Stimulated activated memory B cell treated with anti-CD40 and anti-IgM and Interleukin-4, amounts not matched to agents 10 μg/mL and 1 μg/mL and 100 μg/mL, for 72 hours (primary cell): ENCODE results near the gene HIBCH.
"Not testable (repeated sequence)": the region's sequence is repeated elsewhere in the genome, so short reads cannot be mapped to it uniquely, and the experiment has no call there.

Source experiments
- ATAC-seq: fragments of 150-1000 bp; cut with Tn5 transposase; 2 replicates; pipeline ENCODE4 v1.10.0; 2021
- H3K27ac Mint-ChIP-seq: one replicate; pipeline ENCODE4 v1.8.0; 2022; ENCODE audit warnings: mild to moderate bottlenecking, mixed read lengths
- H3K27me3 Mint-ChIP-seq: one replicate; pipeline ENCODE4 v1.8.0; 2022; ENCODE audit warnings: mixed read lengths
- H3K36me3 Mint-ChIP-seq: one replicate; pipeline ENCODE4 v1.8.0; 2022; ENCODE audit warnings: mixed read lengths
- H3K4me1 Mint-ChIP-seq: one replicate; pipeline ENCODE4 v1.8.0; 2022; ENCODE audit warnings: mixed read lengths
- H3K4me3 Mint-ChIP-seq: one replicate; pipeline ENCODE4 v1.8.0; 2022; ENCODE audit warnings: mild to moderate bottlenecking, moderate library complexity, mixed read lengths
- H3K9me3 Mint-ChIP-seq: one replicate; pipeline ENCODE4 v1.8.0; 2022; ENCODE audit warnings: mixed read lengths

The HIBCH gene

DNA sequence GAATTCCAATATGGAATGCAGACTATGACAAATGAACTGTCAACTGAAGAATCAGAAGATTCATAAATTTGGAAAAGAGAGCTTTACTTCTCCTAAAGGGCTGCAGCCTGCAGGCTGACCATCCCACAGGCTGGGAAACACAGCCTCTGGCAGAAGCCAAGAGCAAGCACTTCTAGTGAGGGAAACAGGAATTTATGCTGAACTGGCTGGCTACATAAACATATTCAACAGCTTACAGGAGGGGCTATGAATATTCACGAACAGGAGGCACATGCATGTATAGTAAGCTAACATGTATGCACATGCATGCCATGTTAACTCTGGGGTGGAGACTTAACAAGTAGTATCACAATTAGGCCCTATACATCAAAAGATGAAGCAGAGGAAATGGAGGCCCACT is 17.6 kb downstream of the HIBCH start:
- H3K4me3 Mint-ChIP-seq: no peak overlapping the region
- peaks cover 10% of the 10 kb centered on the region for H3K9me3 Mint-ChIP-seq
- no peaks in the 10 kb centered on the region for H3K27me3 Mint-ChIP-seq
- ATAC-seq: no peak
- peaks cover 69% of the 10 kb centered on the region for H3K36me3 Mint-ChIP-seq
- H3K4me1 Mint-ChIP-seq: peaks cover 17% of the 10 kb centered on the region
- no peak overlapping the region for H3K27ac Mint-ChIP-seq

DNA sequence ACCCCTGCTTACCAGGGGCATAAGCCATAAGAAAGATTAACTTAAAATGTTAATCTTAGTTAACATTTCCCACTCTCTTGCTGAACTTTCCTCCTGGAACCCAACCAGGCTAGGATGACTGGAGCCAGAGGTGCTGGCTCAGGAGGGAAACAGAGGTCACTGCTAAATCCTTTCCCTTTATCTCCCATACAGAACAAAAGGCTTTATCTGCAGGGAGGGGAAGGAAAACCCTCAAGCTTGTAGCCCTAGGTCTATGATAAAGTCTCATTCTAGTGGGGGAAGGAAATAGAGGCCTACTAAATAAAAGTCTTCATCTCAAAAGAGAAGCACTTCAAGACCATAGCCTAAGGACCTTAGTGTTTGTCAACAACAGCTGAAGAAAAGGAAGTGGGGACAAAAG is 18.6 kb downstream of the HIBCH start:
- H3K4me1 Mint-ChIP-seq: peaks cover 12% of the 10 kb centered on the region
- ATAC-seq: no peak
- H3K9me3 Mint-ChIP-seq: peaks cover 10% of the 10 kb centered on the region
- H3K27me3 Mint-ChIP-seq: no peaks in the 10 kb centered on the region
- peaks cover 69% of the 10 kb centered on the region for H3K36me3 Mint-ChIP-seq
- peak overlapping the region; percentile 11 for H3K27ac Mint-ChIP-seq
- no peak overlapping the region for H3K4me3 Mint-ChIP-seq

DNA sequence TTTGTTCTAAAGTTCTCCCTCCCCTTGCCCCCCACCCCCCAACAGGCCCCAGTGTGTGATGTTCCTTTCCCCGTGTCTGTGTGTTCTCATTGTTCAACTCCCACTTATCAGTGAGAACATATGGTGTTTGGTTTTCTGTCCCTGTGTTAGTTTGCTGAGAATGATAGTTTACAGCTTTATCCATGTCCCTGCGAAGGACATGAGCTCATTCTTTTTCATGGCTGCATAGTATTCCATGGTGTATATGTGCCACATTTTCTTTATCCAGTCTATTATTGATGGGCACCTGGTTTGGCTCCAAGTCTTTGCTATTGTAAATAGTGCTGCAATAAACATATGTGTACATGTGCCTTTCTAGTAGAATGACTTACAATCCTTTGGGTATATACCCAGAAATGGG is 21.7 kb downstream of the HIBCH start:
- not testable (repeated sequence) for H3K4me3 Mint-ChIP-seq, ATAC-seq, H3K27me3 Mint-ChIP-seq, H3K4me1 Mint-ChIP-seq, H3K27ac Mint-ChIP-seq, H3K9me3 Mint-ChIP-seq
- peaks cover 63% of the 10 kb centered on the region for H3K36me3 Mint-ChIP-seq

DNA sequence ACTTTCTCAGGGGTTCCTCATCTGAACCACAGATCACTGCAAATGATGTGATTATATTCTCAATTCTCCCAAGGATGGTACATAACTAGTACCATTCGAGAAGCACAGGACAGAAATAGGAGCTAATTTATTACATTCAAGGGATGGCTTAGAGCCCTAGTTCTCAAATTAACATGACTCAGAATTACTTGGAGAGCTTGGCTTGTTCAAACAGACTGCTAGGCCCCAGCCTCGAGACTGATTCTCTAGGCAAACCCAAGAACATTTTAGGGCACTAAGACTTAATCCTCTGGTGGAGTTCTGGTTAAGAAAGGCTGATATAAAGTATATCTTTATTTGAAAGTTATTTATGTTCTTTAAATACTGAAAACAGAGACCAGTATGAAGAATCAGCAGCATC is 35.8 kb downstream of the HIBCH start:
- Mint-ChIP-seq H3K9me3 (no peaks in the 10 kb centered on the region), H3K4me1 (no peaks in the 10 kb centered on the region), H3K36me3 (peaks cover 57% of the 10 kb centered on the region), H3K27ac (no peak overlapping the region), H3K27me3 (no peaks in the 10 kb centered on the region), H3K4me3 (no peak overlapping the region)
- no peak for ATAC-seq

DNA sequence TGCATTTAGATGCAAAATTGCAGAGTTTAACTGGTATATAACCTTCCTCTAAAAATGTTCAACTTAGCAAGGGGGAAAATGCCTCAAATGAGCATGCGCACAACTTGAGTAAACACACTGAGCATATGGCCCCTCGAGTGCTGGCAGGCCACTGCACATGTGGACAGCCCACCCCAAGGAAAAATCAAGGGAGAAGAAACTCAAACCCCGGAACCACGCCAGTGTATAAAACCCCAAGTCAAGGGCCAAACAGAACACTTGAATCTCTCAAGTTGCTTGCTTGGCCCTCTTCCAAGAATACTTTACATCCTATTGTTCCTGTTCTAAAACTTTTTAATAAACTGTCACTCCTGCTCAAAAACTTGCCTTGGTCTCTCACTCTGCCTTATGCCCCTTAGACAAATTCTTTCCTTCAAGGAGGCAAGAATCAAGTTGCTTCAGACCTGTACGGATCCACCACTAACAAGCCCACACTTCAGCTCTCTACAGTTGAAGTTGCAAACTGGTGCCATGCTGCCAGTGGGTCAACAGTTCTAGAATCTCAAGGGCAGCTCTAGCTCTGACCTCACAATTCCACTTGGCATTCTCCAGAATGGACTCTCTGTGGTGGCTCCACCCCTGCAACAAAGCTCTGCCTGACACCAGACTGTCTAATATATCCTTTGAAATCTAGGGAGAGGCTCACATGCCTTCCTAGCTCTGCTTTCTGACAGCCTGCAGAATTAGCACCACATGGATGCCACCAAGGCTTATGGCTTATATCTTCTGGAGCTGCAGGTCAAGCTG is 38.9 kb downstream of the HIBCH start:
- Mint-ChIP-seq H3K4me1 (no peaks in the 10 kb centered on the region), H3K27me3 (no peaks in the 10 kb centered on the region), H3K4me3 (no peak overlapping the region), H3K9me3 (no peaks in the 10 kb centered on the region), H3K27ac (no peak overlapping the region), H3K36me3 (peaks cover 64% of the 10 kb centered on the region)
- no peak for ATAC-seq

DNA sequence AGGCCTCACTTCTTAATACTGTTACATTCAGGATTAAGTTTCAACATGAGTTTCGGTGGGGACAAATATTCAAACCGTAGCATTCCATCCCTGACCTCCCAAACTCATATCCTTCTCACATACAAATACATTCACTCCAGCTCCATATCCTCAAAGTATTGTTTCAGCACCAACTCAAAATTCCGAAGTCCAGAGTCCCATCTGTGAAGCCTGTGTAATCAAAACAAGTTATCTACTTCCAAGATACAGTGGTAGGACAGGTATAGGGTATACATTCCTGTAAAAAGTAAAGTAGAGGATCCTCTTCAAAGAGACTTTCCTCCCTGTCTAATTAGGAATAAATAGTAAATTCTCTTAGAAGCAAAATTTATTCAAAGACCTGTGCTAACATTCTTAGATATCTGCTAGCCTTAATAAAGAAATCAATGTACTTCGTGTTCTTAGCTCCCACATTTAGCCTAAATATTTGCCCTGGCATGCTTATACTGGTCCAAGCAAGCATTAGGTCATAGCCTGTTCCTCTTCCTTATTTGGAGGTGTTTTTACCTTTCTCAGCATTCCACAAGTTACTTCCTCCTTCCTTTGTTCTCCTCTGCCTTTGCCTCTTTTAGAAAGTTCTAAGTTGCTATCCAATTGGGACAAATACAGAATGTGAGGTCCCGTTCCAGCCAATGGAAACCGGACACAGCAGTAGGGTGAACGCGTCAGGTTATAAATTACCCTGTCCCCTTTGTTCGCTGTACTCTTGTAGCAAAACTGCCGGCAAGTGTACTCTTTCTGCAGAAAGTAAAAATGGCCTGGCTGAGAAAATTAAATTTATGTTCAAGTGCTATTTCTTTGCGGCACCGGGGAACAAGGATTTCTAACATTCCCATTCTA is 40.1 kb downstream of the HIBCH start:
- peaks cover 65% of the 10 kb centered on the region for H3K36me3 Mint-ChIP-seq
- not testable (repeated sequence) for H3K9me3 Mint-ChIP-seq, ATAC-seq, H3K4me3 Mint-ChIP-seq, H3K27me3 Mint-ChIP-seq, H3K4me1 Mint-ChIP-seq, H3K27ac Mint-ChIP-seq

DNA sequence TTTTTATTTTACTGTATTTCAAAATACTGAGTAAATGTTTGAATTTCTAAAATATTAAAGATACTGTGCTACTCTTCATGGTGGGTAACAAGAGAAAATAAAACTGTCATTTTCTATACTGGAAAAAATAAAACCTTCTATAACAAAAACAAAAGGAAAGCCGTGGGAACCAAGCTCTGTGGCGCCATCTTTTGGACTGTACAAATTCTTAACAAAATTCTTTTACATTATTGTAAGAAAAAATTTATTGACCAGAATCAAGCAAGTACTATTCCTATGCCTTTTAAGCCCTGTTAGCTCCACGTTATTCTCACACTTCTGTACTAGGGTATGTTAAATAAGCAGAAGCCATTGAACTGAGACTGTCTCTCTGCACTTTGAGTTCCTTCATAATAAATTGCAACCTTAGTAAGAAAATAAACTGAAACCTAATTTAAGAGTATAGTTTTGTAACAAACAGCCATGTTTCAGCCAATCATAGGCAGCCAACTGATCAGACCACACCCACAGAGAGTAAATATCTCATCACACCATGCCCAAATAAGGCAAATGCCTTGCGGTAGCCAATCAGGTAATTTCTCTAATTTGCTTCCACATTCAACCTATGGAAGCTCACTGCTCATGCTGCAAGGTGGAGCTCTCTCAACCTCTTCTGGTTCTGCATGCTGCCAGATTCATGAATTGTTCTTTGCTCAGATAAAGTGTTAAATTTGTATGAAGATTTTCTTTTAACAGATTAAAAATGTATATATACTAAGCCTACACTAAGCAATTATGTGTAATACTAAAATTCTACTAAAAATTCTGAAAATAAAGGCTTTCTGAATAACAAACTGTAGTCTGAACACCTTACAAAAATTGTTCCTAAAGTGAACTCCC is 42.2 kb downstream of the HIBCH start:
- Mint-ChIP-seq H3K4me1 (no peaks in the 10 kb centered on the region), H3K4me3 (no peak overlapping the region), H3K36me3 (peaks cover 61% of the 10 kb centered on the region), H3K27ac (no peak overlapping the region), H3K27me3 (no peaks in the 10 kb centered on the region), H3K9me3 (no peaks in the 10 kb centered on the region)
- ATAC-seq: no peak

DNA sequence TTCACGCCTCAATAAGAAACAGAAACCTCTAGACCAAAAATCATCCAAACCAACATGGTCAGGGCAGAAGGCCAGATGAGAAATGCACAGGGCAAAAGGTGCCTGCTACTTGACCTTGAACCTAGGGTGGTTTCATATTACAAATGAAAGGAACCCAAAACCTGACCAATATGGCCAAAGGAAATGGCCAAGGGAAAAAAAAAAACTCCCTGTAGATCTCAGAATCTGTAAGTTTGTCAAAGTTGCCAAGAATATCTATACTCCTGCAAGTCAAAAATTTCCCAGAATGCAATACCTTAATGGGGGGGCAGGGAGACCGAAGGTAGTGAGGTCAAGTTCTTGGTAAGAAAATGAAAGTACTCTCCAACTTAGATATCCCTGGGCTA is 47.2 kb downstream of the HIBCH start:
- ATAC-seq: no peak
- Mint-ChIP-seq H3K36me3 (peaks cover 58% of the 10 kb centered on the region), H3K27me3 (no peaks in the 10 kb centered on the region), H3K27ac (no peak overlapping the region), H3K9me3 (peaks cover 5% of the 10 kb centered on the region), H3K4me1 (no peaks in the 10 kb centered on the region), H3K4me3 (no peak overlapping the region)

DNA sequence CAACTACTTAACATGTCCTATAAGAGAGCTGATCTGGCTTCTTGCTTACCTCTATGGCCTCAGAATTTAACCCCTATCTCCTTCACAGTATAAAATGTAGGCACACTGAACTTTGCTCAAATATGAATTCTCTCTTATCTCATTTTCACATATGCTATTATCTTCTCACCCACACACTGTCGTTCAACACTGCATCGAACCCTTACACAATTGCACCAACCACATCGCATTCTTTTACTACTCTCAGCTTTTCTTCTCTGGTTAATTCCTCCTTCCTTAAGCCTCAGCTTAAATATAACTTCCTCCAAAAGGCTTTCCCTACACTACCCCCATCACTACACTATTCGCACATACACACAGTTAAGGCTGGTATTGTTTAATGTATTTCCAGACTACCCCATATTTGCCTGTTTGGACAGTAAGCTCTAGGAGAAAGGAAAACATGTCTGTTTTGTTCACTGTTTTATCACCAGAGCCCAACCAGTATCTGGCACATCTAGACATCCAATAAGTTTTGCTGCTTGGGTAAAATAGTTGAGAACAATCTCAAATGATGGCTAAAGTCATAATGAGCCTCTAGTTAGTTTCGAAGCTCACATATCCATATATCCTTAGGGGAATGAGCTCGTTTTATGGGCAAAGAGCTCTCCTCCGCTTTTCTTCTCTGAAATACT is 47.7 kb downstream of the HIBCH start:
- H3K27me3 Mint-ChIP-seq: no peaks in the 10 kb centered on the region
- ATAC-seq: no peak
- H3K4me3 Mint-ChIP-seq: no peak overlapping the region
- peaks cover 58% of the 10 kb centered on the region for H3K36me3 Mint-ChIP-seq
- no peaks in the 10 kb centered on the region for H3K4me1 Mint-ChIP-seq
- peaks cover 5% of the 10 kb centered on the region for H3K9me3 Mint-ChIP-seq
- no peak overlapping the region for H3K27ac Mint-ChIP-seq

DNA sequence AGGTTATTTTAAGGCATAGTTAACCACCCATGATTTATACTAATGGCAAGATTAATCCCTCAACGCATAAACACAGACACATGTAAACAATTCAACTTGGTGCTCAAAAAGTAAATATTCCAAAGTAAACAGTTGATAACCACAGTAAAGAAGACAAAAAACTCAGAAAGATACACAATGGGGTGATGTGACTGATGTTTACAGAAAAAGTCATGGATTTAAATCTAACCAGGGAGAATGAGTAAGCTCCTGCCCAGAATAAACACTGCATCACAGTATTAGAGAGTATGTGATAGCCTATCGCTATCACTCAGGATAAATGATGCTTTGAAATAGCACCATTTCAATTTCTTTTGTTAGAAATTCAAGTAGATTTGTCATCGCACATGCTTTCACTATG is 49.3 kb downstream of the HIBCH start:
- H3K27me3 Mint-ChIP-seq: no peaks in the 10 kb centered on the region
- peaks cover 48% of the 10 kb centered on the region for H3K36me3 Mint-ChIP-seq
- no peak for ATAC-seq
- H3K4me1 Mint-ChIP-seq: no peaks in the 10 kb centered on the region
- H3K9me3 Mint-ChIP-seq: peaks cover 5% of the 10 kb centered on the region
- H3K27ac Mint-ChIP-seq: no peak overlapping the region
- no peak overlapping the region for H3K4me3 Mint-ChIP-seq

DNA sequence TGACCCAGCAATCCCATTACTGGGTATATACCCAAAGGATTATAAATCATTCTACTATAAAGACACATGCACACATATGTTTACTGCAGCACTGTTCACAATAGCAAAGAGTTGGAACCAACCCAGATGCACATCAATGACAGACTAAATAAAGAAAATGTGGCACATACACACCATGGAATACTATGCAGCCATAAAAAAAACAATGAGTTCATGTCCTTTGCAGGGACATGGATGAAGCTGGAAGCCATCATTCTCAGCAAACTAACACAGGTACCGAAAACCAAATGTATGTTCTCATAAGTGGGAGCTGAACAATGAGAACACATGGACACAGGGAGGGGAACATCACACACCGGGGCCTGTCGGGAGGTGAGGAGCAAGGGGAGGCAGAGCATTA is 49.9 kb downstream of the HIBCH start:
- H3K4me3 Mint-ChIP-seq: not testable (repeated sequence)

DNA sequence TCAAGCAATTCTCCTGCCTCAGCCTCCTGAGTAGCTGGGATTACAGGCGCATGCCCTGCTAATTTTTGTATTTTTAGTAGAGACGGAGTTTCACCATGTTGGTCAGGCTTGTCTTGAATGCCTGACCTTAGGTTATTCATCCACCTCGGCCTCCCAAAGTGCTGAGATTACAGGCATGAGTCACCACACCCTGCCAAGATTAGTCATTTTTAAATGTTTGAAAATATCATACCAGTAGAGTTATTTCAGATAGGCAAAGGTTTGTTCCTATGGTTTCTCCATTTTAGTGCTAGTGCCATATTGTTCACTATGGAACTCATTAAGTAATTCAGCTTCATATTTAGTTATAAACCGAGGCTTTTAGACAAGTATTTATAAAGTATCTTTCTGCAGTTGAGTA is 52.3 kb downstream of the HIBCH start:
- Mint-ChIP-seq H3K4me3 (no peak overlapping the region), H3K27ac (no peak overlapping the region), H3K4me1 (no peaks in the 10 kb centered on the region), H3K9me3 (peaks cover 5% of the 10 kb centered on the region), H3K27me3 (no peaks in the 10 kb centered on the region), H3K36me3 (peaks cover 43% of the 10 kb centered on the region)
- ATAC-seq: no peak

More for the DNA sequence above, 49.9 kb downstream of the HIBCH start:
- H3K36me3 Mint-ChIP-seq: peaks cover 47% of the 10 kb centered on the region
- H3K9me3 Mint-ChIP-seq, ATAC-seq, H3K27me3 Mint-ChIP-seq, H3K27ac Mint-ChIP-seq, H3K4me1 Mint-ChIP-seq: not testable (repeated sequence)

DNA sequence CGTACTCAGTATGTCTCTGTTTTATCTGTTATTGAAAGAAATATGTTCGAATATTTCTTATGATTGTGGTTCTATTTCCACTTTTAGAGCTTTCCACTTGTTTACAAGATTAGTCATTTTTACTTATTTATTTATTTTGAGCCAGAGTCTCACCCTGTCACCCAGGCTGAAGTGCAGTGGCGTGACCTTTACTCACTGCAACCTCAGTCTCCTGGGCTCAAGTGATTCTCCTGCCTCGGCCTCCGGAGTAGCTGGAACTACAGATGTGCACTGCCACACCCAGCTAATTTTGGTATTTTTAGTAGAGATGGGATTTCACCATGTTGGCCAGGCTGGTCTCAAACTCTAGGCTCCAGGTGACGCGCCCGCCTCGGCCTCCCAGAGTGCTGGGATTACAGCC is 53.3 kb downstream of the HIBCH start:
- H3K9me3 Mint-ChIP-seq: peaks cover 5% of the 10 kb centered on the region
- ATAC-seq: no peak
- H3K36me3 Mint-ChIP-seq: peaks cover 33% of the 10 kb centered on the region
- no peaks in the 10 kb centered on the region for H3K4me1 Mint-ChIP-seq
- no peaks in the 10 kb centered on the region for H3K27me3 Mint-ChIP-seq
- H3K27ac Mint-ChIP-seq: no peak overlapping the region
- H3K4me3 Mint-ChIP-seq: no peak overlapping the region

DNA sequence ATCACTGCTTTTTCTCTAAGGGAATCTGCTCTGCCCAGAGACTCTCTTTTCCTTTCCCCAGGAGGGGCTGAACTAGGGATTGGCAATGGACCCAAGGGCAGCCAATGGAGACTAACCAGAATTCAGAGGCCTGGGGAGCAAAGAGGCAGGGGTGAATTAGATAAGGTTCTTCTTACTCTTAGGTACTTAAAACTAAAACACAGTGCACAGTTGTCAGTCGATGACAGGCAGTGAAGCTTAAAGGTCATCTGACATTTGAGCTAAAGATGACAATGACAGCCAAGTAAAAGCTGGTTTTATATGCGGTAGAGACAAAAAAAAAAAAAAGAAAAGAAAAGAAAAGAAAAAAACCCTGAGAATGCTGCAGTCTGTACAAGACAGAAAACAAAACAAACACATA is 57.8 kb downstream of the HIBCH start:
- Mint-ChIP-seq H3K4me1 (no peaks in the 10 kb centered on the region), H3K27ac (no peak overlapping the region), H3K27me3 (no peaks in the 10 kb centered on the region), H3K9me3 (peaks cover 5% of the 10 kb centered on the region), H3K4me3 (no peak overlapping the region), H3K36me3 (peaks cover 20% of the 10 kb centered on the region)
- no peak for ATAC-seq

DNA sequence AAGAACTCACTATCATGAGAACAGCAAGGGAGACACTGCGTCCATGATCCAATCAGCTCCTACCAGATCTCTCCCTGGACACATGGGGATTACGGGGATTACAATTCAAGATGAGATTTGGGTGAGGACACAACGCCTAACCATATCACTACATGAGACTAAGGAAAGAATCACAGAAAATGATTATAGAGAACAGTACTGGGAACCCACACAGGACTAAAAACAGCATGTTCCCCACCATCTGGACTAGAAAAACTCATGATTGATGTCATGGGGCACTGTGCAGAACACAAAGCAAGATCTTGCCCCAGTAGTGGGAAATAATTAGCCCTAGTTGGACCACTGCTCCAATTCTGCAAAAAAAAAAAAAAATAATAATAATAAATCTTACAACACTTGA is 63.5 kb downstream of the HIBCH start:
- Mint-ChIP-seq H3K27ac (no peak overlapping the region), H3K4me3 (no peak overlapping the region), H3K27me3 (no peaks in the 10 kb centered on the region), H3K9me3 (peaks cover 5% of the 10 kb centered on the region), H3K36me3 (peaks cover 12% of the 10 kb centered on the region), H3K4me1 (no peaks in the 10 kb centered on the region)
- ATAC-seq: no peak
